GM13977 (cell line): ENCODE data around the gene GNPTG.

Source experiments
- DNase-seq: peaks from one replicate; pipeline ENCODE4 v3.0.0; 2012; ENCODE audit warnings: low spot score
- CTCF ChIP-seq: IDR thresholded peaks from 2 replicates; pipeline ENCODE4 v1.5.1; 2012; ENCODE audit warnings: mild to moderate bottlenecking, control low read depth; ENCODE audit not compliant: insufficient read depth; ENCODE audit errors: extremely low read depth, missing control alignments
- in situ Hi-C: fragments of 300-500 bp; cut with MboI; formaldehyde crosslinking; loops from one replicate; pipeline ENCODE4 v1.12.0; 2022; ENCODE audit warnings: low sequenced_read_pairs, low pct_unique_long_range_greater_than_20kb, mixed read lengths, inconsistent platforms; ENCODE audit not compliant: unreplicated experiment

GNPTG gene

GRCh38 chr16:1347962-1348361 is 3.8 kb upstream of the GNPTG start:
- no peak for TF ChIP-seq CTCF
- no peak for DNase-seq
- in situ Hi-C loops, result no loop called here

- no peak for DNase-seq
- no peak for TF ChIP-seq CTCF
- in situ Hi-C loops, result no loop called here
These were observed 3.3 kb upstream of the GNPTG start for GRCh38 chr16:1348441-1348840.

- in situ Hi-C loops, result no loop called here
- no peak for TF ChIP-seq CTCF
These were observed 2.8 kb upstream of the GNPTG start for GRCh38 chr16:1348926-1349325.

GRCh38 chr16:1349351-1349750 is 2.4 kb upstream of the GNPTG start:
- in situ Hi-C loops, result no loop called here
- DNase-seq, result no peak
- TF ChIP-seq CTCF, result no peak

More at GRCh38 chr16:1348926-1349325, 2.8 kb upstream of the GNPTG start:
- no peak for DNase-seq

- no peak for TF ChIP-seq CTCF
- in situ Hi-C loops, result no loop called here
- no peak for DNase-seq
These were observed 1.8 kb upstream of the GNPTG start for GRCh38 chr16:1349951-1350350.

- TF ChIP-seq CTCF, result no peak
- in situ Hi-C loops, result no loop called here
- no peak for DNase-seq
These were observed 1.0 kb upstream of the GNPTG start for GRCh38 chr16:1350691-1351090.

GRCh38 chr16:1351215-1351581 is 533 bp upstream of the GNPTG start:
- in situ Hi-C loops, result no loop called here
- no peak for DNase-seq
- TF ChIP-seq CTCF, result no peak
